ENCODE data around the gene CLDN5.

DNA sequence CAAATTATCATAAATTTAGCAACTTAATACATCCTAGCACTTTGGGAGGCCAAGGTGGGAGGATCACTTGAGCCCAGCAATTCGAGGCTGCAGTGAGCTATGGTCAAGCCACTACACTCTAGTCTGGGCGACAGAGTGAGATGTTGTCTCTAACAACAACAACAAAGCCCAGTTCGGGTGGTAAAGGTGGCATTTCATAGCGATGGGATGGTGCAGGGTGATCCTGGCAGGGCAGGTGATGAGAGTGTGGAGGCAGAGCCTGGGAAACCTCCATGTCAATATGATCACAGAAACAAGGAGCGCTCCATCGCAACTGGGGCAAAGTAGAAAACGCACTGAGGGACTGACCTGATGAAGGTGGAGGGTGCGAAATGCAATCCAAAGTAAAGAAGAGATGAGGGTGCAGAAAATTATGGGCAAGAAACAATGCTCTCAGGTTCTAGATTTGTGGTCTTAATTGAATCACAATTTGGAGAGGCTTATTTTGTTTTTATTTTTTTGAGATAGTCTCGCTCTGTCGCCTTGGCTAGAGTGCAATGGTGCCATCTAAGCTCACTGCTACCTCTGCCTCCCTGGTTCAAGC, 32.8 kb upstream of the CLDN5 start:
- TF ChIP-seq CTCF (IDR thresholded peaks at IDR 0.05; ENCODE audit: insufficient read depth, low read depth, low read length) (no peak), EZH2 (IDR thresholded peaks at IDR 0.05; ENCODE audit: insufficient read depth, low read length) (no peak)

All from astrocyte (in vitro differentiated cells and primary cell).